Mesenchymal stem cell (in vitro differentiated cells and primary cell): Measurements from ENCODE around the gene RPTOR.

ENCODE experiments used
- DNase-seq: peaks from one replicate; pipeline ENCODE4 v3.0.0-alpha.2; 2013
- H2AFZ ChIP-seq: one replicate; pipeline ENCODE4 v1.6.1; 2013; ENCODE audit warnings: low read depth, mild to moderate bottlenecking, control low read depth, inconsistent platforms, low read length, moderate library complexity
- H2AK5ac ChIP-seq: 2 replicates; pipeline ENCODE4 v1.6.1; 2013; ENCODE audit warnings: low read length, moderate library complexity, mild to moderate bottlenecking, inconsistent platforms; ENCODE audit not compliant: severe bottlenecking
- H2BK120ac ChIP-seq: one replicate; pipeline ENCODE4 v1.6.1; 2013; ENCODE audit warnings: low read depth, mild to moderate bottlenecking, inconsistent platforms, low read length, moderate library complexity
- H2BK12ac ChIP-seq, 2 experiments: one replicate each; pipeline ENCODE4 v1.6.1; 2013; ENCODE audit warnings: inconsistent platforms in 2 of 2, low read length in 2 of 2, mild to moderate bottlenecking in 2 of 2, moderate library complexity in 2 of 2, control low read depth in 1 of 2
- H2BK15ac ChIP-seq: one replicate; pipeline ENCODE4 v1.6.1; 2013; ENCODE audit warnings: mild to moderate bottlenecking, low read depth, inconsistent platforms; ENCODE audit not compliant: poor library complexity, severe bottlenecking
- H2BK5ac ChIP-seq: 2 replicates; pipeline ENCODE4 v1.6.1; 2013; ENCODE audit warnings: low read depth, mild to moderate bottlenecking, low read length, control low read depth, inconsistent platforms; ENCODE audit not compliant: poor library complexity, severe bottlenecking
- H3K14ac ChIP-seq, 2 experiments: one replicate each; pipeline ENCODE4 v1.6.1; 2013; ENCODE audit warnings: inconsistent platforms in 2 of 2, low read length in 2 of 2, control low read depth in 1 of 2, mild to moderate bottlenecking in 1 of 2, moderate library complexity in 1 of 2
- H3K18ac ChIP-seq, 2 experiments: one replicate each; pipeline ENCODE4 v1.6.1; 2013; ENCODE audit warnings: inconsistent platforms in 2 of 2, low read length in 2 of 2, control low read depth in 1 of 2, low read depth in 1 of 2, mild to moderate bottlenecking in 1 of 2
- H3K23ac ChIP-seq, 2 experiments: one replicate each; pipeline ENCODE4 v1.6.1; 2013; ENCODE audit warnings: inconsistent platforms in 2 of 2, low read length in 2 of 2, mild to moderate bottlenecking in 2 of 2, moderate library complexity in 2 of 2, control low read depth in 1 of 2
- H3K27ac ChIP-seq: 2 replicates; pipeline ENCODE4 v1.5.1; 2013; ENCODE audit warnings: mild to moderate bottlenecking, moderate library complexity, low read length, control low read depth, inconsistent platforms; ENCODE audit not compliant: poor library complexity, severe bottlenecking
- H3K27me3 ChIP-seq, 2 experiments: 2 replicates each; pipeline versions ENCODE4 v1.6.1 to v1.7.0; 2013; ENCODE audit warnings: low read length in 2 of 2, mild to moderate bottlenecking in 2 of 2, moderate library complexity in 2 of 2, control low read depth in 1 of 2, inconsistent platforms in 1 of 2; ENCODE audit not compliant: control insufficient read depth in 1 of 2, insufficient read depth in 1 of 2
- H3K36me3 ChIP-seq, 2 experiments: 2 replicates each; pipeline versions ENCODE4 v1.6.1 to v1.7.0; 2013; ENCODE audit warnings: low read length in 2 of 2, control low read depth in 1 of 2, inconsistent platforms in 1 of 2, low read depth in 1 of 2, mild to moderate bottlenecking in 1 of 2; ENCODE audit not compliant: insufficient read depth in 2 of 2, control insufficient read depth in 1 of 2
- H3K4ac ChIP-seq, 2 experiments: one replicate each; pipeline ENCODE4 v1.6.1; 2013; ENCODE audit warnings: inconsistent platforms in 2 of 2, low read length in 2 of 2, mild to moderate bottlenecking in 2 of 2, moderate library complexity in 2 of 2, control low read depth in 1 of 2, low read depth in 1 of 2
- H3K4me1 ChIP-seq: 2 replicates; pipeline ENCODE4 v1.6.1; 2013; ENCODE audit warnings: low read depth, low read length, control low read depth; ENCODE audit not compliant: control insufficient read depth, insufficient read depth
- H3K4me2 ChIP-seq: 2 replicates; pipeline ENCODE4 v1.6.1; 2013; ENCODE audit warnings: low read length, mild to moderate bottlenecking, inconsistent platforms; ENCODE audit not compliant: poor library complexity, severe bottlenecking
- H3K4me3 ChIP-seq, 2 experiments: 2 replicates each; pipeline versions ENCODE4 v1.5.1 to v1.7.0; 2013; ENCODE audit warnings: low read length in 2 of 2, mild to moderate bottlenecking in 2 of 2, control low read depth in 1 of 2, low read depth in 1 of 2; ENCODE audit not compliant: insufficient read depth in 1 of 2
- H3K79me1 ChIP-seq: replicated peaks from 2 replicates; pipeline ENCODE4 v1.6.1; 2013; ENCODE audit warnings: mild to moderate bottlenecking, control low read depth, low read length, inconsistent platforms; ENCODE audit not compliant: poor library complexity, severe bottlenecking
- H3K9ac ChIP-seq: 2 replicates; pipeline ENCODE4 v1.7.0; 2013; ENCODE audit warnings: mild to moderate bottlenecking, low read length, moderate library complexity
- H3K9me3 ChIP-seq: 2 replicates; pipeline ENCODE4 v1.7.0; 2013; ENCODE audit warnings: mild to moderate bottlenecking, low read length; ENCODE audit not compliant: control insufficient read depth
- H4K8ac ChIP-seq: one replicate; pipeline ENCODE4 v1.6.1; 2013; ENCODE audit warnings: inconsistent platforms, mild to moderate bottlenecking, low read length, moderate library complexity
- H4K91ac ChIP-seq: one replicate; pipeline ENCODE4 v1.6.1; 2013; ENCODE audit warnings: mild to moderate bottlenecking, low read length, inconsistent platforms
- WGBS: methylation state at CpG from one replicate; pipeline ENCODE4 v1.1.7; 2013; ENCODE audit warnings: mixed read lengths; 5-methylcytosine and 5-hydroxymethylcytosine counted together

RPTOR gene

DNA sequence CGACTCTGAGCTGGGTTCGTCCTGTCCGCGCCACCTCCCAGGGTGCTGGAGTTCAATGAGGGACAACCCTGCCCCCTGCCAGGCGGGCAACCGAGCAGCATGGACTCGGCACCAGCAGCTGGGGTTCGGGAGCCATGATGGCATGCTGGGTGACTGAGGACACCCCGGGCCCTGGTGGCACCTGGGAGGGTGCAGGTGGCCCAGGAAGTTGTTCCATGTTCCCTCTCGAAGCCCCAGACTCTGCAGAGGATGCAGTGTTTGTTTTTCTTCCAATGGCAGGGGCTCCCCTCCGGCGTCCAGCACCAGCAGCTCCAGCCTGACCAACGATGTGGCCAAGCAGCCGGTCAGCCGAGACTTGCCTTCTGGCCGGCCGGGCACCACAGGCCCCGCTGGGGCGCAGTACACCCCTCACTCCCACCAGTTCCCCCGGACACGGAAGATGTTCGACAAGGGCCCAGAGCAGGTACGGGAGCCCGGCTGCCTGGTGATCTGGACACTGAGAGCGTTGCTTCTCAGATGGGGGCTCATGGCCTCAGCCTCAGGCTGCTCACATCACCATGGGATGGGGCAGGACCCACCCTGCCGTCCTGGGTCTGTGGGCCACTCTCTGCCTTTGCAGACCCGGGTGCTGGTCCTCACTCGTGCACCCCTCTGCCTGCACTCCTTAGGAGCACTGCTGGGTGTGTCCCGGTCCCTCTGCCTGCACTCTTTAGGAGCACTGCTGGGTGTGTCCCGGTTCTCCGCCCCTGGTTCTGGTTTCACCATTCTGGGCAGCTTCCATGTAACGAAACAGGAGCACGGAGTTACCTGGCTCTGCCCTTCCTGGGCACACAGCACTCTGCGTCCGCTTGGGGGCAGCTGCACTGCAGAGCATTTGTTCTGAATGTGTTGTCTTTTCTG, 378.8 kb downstream of the RPTOR start:
- Histone ChIP-seq H3K14ac (no peak overlapping the region), H2AK5ac (no peak overlapping the region), H3K18ac (no peak overlapping the region), H3K4me2 (no peak overlapping the region), H3K27me3 (no peaks in the 10 kb centered on the region), H3K23ac (no peak overlapping the region), H3K9ac (no peak overlapping the region), H3K79me1 (no peaks in the 10 kb centered on the region), H2BK120ac (no peak overlapping the region), H3K36me3 (peaks cover 46 to 72% of the 10 kb centered on the region in 2 experiments), H2BK5ac (no peak overlapping the region), H2BK15ac (no peak overlapping the region), H4K91ac (no peak overlapping the region), H3K27ac (no peak overlapping the region), H3K9me3 (no peaks in the 10 kb centered on the region), H2AFZ (no peak overlapping the region), H3K4me1 (peaks cover 44% of the 10 kb centered on the region), H2BK12ac (no peak overlapping the region), H3K4ac (no peak overlapping the region), H4K8ac (no peak overlapping the region), H3K4me3 (no peak overlapping the region)
- DNase-seq = no peak
- WGBS = 96% methylated on average over 35 of the region's 35 CpGs

DNA sequence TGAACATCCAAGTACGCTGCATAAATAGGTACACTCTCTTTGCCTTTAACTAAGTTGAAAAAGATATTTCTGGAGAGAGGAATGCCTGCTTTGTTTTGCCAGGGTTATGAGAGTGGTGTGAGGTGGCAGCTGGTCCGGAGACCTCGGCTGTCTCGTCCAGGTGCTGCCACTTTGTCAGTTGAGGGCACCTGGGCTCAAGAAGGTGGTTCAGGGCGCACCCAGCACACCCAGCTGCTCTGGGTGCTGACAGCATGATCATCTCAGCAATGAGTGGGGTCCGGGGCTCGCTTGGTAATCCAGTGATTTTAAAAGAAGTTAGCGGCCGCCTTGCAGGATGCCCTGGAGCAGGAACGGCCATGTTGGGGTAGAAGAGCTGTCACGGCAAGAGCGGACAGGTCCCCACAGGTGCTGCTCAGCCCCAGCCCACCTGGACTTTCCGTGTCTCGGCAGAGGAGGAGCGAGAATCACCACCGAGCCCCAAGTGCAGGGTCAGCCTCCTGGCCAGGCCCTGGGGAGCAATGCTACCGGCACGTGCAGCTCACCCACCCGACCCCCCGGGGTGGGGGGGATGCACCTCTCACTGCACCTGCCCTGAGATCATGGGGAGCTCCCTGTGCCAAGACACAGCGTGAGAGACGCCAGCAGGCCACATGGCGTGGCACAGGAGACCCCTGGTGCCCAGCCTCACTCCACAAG, 379.6 kb downstream of the RPTOR start:
- Histone ChIP-seq H3K36me3 (peaks cover 41 to 74% of the 10 kb centered on the region in 2 experiments), H3K27me3 (no peaks in the 10 kb centered on the region), H3K18ac (no peak overlapping the region), H4K8ac (no peak overlapping the region), H2BK15ac (no peak overlapping the region), H3K23ac (no peak overlapping the region), H3K9ac (no peak overlapping the region), H4K91ac (no peak overlapping the region), H2BK120ac (no peak overlapping the region), H2AK5ac (no peak overlapping the region), H3K4me3 (no peak overlapping the region), H2BK12ac (no peak overlapping the region), H2AFZ (no peak overlapping the region), H3K4ac (no peak overlapping the region), H3K27ac (no peak overlapping the region), H2BK5ac (no peak overlapping the region), H3K9me3 (no peaks in the 10 kb centered on the region), H3K4me2 (no peak overlapping the region), H3K79me1 (no peaks in the 10 kb centered on the region), H3K4me1 (peaks cover 44% of the 10 kb centered on the region), H3K14ac (no peak overlapping the region)
- DNase-seq = no peak
- WGBS = 97% methylated on average over 23 of the region's 23 CpGs

- no peaks in the 10 kb centered on the region for H3K79me1 ChIP-seq
- H3K4me3 ChIP-seq = no peak overlapping the region
- H3K4me2 ChIP-seq = no peak overlapping the region
- no peak overlapping the region for H2BK15ac ChIP-seq
- H4K8ac ChIP-seq = no peak overlapping the region
- H2AFZ ChIP-seq = no peak overlapping the region
- no peak for DNase-seq
- H3K23ac ChIP-seq = no peak overlapping the region
- H3K27ac ChIP-seq = no peak overlapping the region
- no peak overlapping the region for H2BK12ac ChIP-seq
- no peak overlapping the region for H2AK5ac ChIP-seq
- no peak overlapping the region for H3K4ac ChIP-seq
- no peak overlapping the region for H4K91ac ChIP-seq
- peaks cover 38% of the 10 kb centered on the region for H3K4me1 ChIP-seq
- peaks cover 37 to 75% of the 10 kb centered on the region in 2 experiments for H3K36me3 ChIP-seq
- H3K9ac ChIP-seq = no peak overlapping the region
- H2BK5ac ChIP-seq = no peak overlapping the region
- H2BK120ac ChIP-seq = no peak overlapping the region
- H3K9me3 ChIP-seq = no peaks in the 10 kb centered on the region
- 95% methylated on average over 38 of the region's 38 CpGs for WGBS
- no peaks in the 10 kb centered on the region for H3K27me3 ChIP-seq
- H3K14ac ChIP-seq = no peak overlapping the region
- H3K18ac ChIP-seq = no peak overlapping the region
Observed at GRCh38 chr17:80924807-80925610, 380.4 kb downstream of the RPTOR start.
